H1 (cell line): ENCODE results near the gene C19orf38. TPM values are rescaled to one million over a fixed set of nuclear protein-coding genes. Genes with fewer than 3 reads are reported as not detected.

Source experiments
- ASH2L ChIP-seq: fragments of 200-600, 300-600 bp; sonication (generic); IDR thresholded peaks from one replicate; pipeline ENCODE4 v1.7.1; 2017; ENCODE audit warnings: low read length
- CBX8 ChIP-seq: fragments of 300-800, 300-1000 bp; sonication (generic); IDR thresholded peaks from 2 replicates; pipeline ENCODE4 v1.7.1; 2016; ENCODE audit warnings: low read depth, low read length, borderline replicate concordance
- CHD7 ChIP-seq: fragments of 300-600 bp; sonication (generic); IDR thresholded peaks from 2 replicates; pipeline ENCODE4 v1.7.1; 2012; ENCODE audit warnings: low read length, moderate library complexity, mild to moderate bottlenecking, inconsistent platforms; ENCODE audit not compliant: insufficient replicate concordance
- CREB1 ChIP-seq: IDR thresholded peaks from 2 replicates; pipeline ENCODE4 v1.6.1; 2012; ENCODE audit warnings: inconsistent platforms
- CTCF ChIP-seq, 3 experiments: IDR thresholded peaks; 1 replicate in 2 of 3; 2 replicates in 1 of 3; pipeline versions ENCODE4 v1.5.1 to v1.6.1; 2011; ENCODE audit warnings: low read length in 3 of 3, mild to moderate bottlenecking in 3 of 3, inconsistent platforms in 2 of 3, low read depth in 1 of 3, moderate library complexity in 1 of 3; ENCODE audit not compliant: insufficient read depth in 1 of 3; ENCODE audit errors: control extremely low read depth in 1 of 3
- NRF1 ChIP-seq: IDR thresholded peaks from 2 replicates; pipeline ENCODE4 v1.6.1; 2011; ENCODE audit warnings: mild to moderate bottlenecking, low read depth, low read length, improper control_type of control experiment
- SIN3A ChIP-seq, 2 experiments: IDR thresholded peaks in 1 of 2; conservative IDR thresholded peaks in 1 of 2; 2 replicates each; pipeline ENCODE4 v1.6.1; 2011 to 2012; ENCODE audit warnings: low read length in 2 of 2, improper control_type of control experiment in 1 of 2, low read depth in 1 of 2, mild to moderate bottlenecking in 1 of 2
- polyA plus RNA-seq, 7 experiments: library from polyadenylated mRNA; depleted of rRNA in 3 of 7; stranded (reverse) in 5 of 7; unstranded in 2 of 7; fragments of >200 nt in 5 of 7; fragments of 200-250 nt in 2 of 7; gene quantifications; 1 replicate in 5 of 7; 2 replicates in 1 of 7; 4 replicates in 1 of 7; pipeline versions ENCODE4 v1.2.1 to v1.2.3, GENCODE V29; 2011 to 2013; ENCODE audit warnings: missing spikeins in 2 of 7, mixed read lengths in 2 of 7
- total RNA-seq: library from RNA; stranded (reverse); fragmentation: NEBNext Ultra II Directional; extraction: Animal tissue kit (Norgen Biotek cat#: 25700); gene quantifications from 2 replicates; pipeline ENCODE4 v1.2.1, GENCODE V29; 2021

Gene C19orf38
- total and polyA plus RNA-seq, 2 of the 8 experiments (the other 6 are each of a cell fraction or from before 2014, with no cell fraction given) = 0.53 TPM; not detected in 1

- TF ChIP-seq CHD7 (no peak), NRF1 (no peak), CREB1 (peak; percentile 78), CTCF (IDR thresholded peaks at IDR 0.05; ENCODE audit: control extremely low read depth in 1 of 3, insufficient read depth in 1 of 3, low read depth in 1 of 3, low read length in 3 of 3) (peak; percentile 35 to 73 (median 38)), ASH2L (no peak), SIN3A (conservative IDR thresholded peaks at IDR 0.05 in 1 of 2, IDR thresholded peaks at IDR 0.05 in 1 of 2; ENCODE audit: low read depth in 1 of 2, low read length in 2 of 2) (no peak), CBX8 (no peak)
Measured at GRCh38 chr19:10828981-10829821, 19.0 kb upstream of the C19orf38 start (continued).
